HFFc6 (cell line): Measurements from ENCODE around the gene SBF1. TPM values are rescaled to one million over a fixed set of nuclear protein-coding genes. Genes with fewer than 3 reads are reported as not detected.
"Not testable (repeated sequence)": the region's sequence is repeated elsewhere in the genome, so short reads cannot be mapped to it uniquely, and the experiment has no call there.

Experiments
- DNase-seq: peaks from one replicate; pipeline ENCODE4 v3.0.0-alpha.2; 2018
- H3K27ac Mint-ChIP-seq: 2 replicates; pipeline ENCODE4 v1.8.0; 2020; ENCODE audit warnings: mild to moderate bottlenecking, mixed read lengths
- H3K27me3 Mint-ChIP-seq: 2 replicates; pipeline ENCODE4 v1.8.0; 2021; ENCODE audit warnings: mild to moderate bottlenecking, moderate library complexity, mixed read lengths; ENCODE audit not compliant: insufficient read depth
- H3K36me3 Mint-ChIP-seq: 2 replicates; pipeline ENCODE4 v1.8.0; 2021; ENCODE audit warnings: low read depth, mixed read lengths
- H3K4me1 Mint-ChIP-seq: 2 replicates; pipeline ENCODE4 v1.8.0; 2020; ENCODE audit warnings: low read depth, mixed read lengths
- H3K4me3 Mint-ChIP-seq: 2 replicates; pipeline ENCODE4 v1.8.0; 2020; ENCODE audit warnings: mild to moderate bottlenecking, moderate library complexity, mixed read lengths
- H3K9me3 Mint-ChIP-seq: 2 replicates; pipeline ENCODE4 v1.8.0; 2020; ENCODE audit warnings: mild to moderate bottlenecking, mixed read lengths
- total RNA-seq, 6 experiments: library from RNA; stranded (reverse); fragmentation: NEBNext Ultra II Directional; extraction: Animal tissue kit (Norgen Biotek cat#: 25700); gene quantifications; 2 replicates in 1 of 6; 3 replicates in 5 of 6; pipeline ENCODE4 v1.2.3, GENCODE V29; 2021
- TF ChIP-seq, protein P1 (sequence below): fragments of 200-600 bp; sonication (generic); IDR thresholded peaks from 2 replicates; pipeline ENCODE4 v1.5.0; 2021; ENCODE audit warnings: antibody characterized with exemption, mild to moderate bottlenecking

SBF1 gene
- total RNA-seq, 6 experiments from 2014 or later = 63.9 to 76.7 (median 71.2) TPM

DNA sequence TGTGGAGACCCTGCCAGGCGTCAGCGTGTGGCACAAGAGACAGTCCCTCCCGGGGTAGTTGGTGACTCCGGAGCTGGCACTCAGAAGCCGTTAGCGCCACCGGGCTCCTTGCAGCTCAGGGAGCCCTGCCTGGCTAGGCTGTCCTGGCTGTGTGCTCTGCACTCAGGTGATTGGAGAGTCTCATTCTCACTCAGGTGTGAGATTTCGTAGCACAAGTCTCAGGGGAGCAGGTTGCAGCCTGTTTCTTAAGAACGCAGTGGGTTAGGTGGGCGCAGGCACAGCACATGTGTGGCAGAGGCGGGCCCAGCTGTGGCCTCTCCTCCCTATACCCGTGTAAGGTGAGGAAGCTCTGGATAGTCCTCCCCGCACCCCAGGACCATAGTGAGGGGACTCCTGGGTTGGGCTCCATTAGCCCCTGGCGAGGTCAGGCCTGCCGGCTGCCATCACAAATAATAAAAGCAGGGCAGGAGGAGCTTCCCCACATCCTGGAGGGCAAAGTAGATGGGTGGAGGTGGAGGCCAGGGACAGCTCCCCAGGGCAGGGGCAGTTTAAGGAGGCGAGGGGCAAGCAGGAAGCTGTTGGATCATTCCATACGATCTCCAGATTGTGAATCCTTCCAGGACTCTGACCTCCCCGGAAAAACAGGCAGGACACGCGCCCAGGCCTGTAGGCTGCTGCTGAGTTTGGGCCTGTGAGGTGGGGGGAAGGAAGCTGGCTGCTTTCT is 39.4 kb downstream of the SBF1 start:
- H3K4me3 Mint-ChIP-seq = no peak overlapping the region
- H3K9me3 Mint-ChIP-seq = no peaks in the 10 kb centered on the region
- no peaks in the 10 kb centered on the region; the same call in 1 of the 2 replicates for H3K36me3 Mint-ChIP-seq
- DNase-seq = no peak
- no peak overlapping the region for H3K27ac Mint-ChIP-seq
- no peaks in the 10 kb centered on the region for H3K4me1 Mint-ChIP-seq
- H3K27me3 Mint-ChIP-seq = peaks cover 3% of the 10 kb centered on the region; the same call in 1 of the 2 replicates
- TF ChIP-seq, protein P1, sequence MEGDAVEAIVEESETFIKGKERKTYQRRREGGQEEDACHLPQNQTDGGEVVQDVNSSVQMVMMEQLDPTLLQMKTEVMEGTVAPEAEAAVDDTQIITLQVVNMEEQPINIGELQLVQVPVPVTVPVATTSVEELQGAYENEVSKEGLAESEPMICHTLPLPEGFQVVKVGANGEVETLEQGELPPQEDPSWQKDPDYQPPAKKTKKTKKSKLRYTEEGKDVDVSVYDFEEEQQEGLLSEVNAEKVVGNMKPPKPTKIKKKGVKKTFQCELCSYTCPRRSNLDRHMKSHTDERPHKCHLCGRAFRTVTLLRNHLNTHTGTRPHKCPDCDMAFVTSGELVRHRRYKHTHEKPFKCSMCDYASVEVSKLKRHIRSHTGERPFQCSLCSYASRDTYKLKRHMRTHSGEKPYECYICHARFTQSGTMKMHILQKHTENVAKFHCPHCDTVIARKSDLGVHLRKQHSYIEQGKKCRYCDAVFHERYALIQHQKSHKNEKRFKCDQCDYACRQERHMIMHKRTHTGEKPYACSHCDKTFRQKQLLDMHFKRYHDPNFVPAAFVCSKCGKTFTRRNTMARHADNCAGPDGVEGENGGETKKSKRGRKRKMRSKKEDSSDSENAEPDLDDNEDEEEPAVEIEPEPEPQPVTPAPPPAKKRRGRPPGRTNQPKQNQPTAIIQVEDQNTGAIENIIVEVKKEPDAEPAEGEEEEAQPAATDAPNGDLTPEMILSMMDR = no peak

DNA sequence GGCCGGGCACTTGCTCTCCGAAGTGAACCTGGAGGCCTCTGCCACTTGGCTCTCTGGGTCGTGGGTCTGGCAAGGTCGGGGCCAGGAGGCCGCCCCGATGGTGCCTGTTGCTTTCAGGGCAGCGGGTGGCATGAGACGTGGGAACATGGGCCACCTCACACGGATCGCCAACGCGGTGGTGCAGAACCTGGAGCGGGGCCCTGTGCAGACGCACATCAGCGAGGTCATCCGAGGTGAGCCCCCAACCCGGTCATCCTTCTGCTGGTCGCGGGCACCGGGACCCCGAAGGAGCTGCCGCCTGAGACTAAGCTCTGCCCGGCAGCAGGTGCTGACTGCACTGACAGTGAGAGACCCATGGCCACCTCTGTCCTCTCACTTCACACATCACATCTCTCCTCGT is 40.0 kb downstream of the SBF1 start:
- H3K27ac Mint-ChIP-seq = no peak overlapping the region
- H3K27me3 Mint-ChIP-seq = peaks cover 3% of the 10 kb centered on the region; the same call in 1 of the 2 replicates
- no peak for DNase-seq
- H3K9me3 Mint-ChIP-seq = no peaks in the 10 kb centered on the region
- no peak overlapping the region for H3K4me3 Mint-ChIP-seq
- TF ChIP-seq, protein P1 = no peak
- no peaks in the 10 kb centered on the region for H3K4me1 Mint-ChIP-seq
- no peaks in the 10 kb centered on the region; the same call in 1 of the 2 replicates for H3K36me3 Mint-ChIP-seq

DNA sequence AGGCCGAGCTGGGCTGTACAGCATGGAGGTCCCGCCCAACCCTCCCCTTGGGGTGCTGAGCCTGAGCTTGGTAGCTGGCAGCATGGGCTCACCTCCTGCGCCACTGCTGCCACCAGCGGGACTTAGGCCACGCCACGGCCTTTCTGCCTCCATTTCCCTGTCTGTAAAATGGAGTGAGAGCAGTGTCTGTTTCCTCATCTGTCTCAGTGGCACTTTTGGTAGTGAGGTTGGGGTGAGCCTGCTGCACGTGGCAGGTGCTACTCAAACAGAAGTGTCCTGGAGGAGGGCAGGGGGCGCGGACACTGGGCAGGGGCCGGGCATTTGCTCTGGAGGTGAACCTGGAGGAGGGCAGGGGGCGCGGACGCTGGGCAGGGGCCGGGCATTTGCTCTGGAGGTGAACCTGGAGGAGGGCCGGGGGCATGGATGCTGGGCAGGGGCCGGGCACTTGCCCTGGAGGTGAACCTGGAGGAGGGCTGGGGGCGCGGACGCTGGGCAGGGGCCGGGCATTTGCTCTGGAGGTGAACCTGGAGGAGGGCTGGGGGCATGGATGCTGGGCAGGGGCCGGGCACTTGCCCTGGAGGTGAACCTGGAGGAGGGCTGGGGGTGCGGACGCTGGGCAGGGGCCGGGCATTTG is 41.8 kb downstream of the SBF1 start:
- not testable (repeated sequence) for DNase-seq, H3K27me3 Mint-ChIP-seq, H3K36me3 Mint-ChIP-seq, H3K27ac Mint-ChIP-seq, H3K4me3 Mint-ChIP-seq, H3K9me3 Mint-ChIP-seq, H3K4me1 Mint-ChIP-seq

DNA sequence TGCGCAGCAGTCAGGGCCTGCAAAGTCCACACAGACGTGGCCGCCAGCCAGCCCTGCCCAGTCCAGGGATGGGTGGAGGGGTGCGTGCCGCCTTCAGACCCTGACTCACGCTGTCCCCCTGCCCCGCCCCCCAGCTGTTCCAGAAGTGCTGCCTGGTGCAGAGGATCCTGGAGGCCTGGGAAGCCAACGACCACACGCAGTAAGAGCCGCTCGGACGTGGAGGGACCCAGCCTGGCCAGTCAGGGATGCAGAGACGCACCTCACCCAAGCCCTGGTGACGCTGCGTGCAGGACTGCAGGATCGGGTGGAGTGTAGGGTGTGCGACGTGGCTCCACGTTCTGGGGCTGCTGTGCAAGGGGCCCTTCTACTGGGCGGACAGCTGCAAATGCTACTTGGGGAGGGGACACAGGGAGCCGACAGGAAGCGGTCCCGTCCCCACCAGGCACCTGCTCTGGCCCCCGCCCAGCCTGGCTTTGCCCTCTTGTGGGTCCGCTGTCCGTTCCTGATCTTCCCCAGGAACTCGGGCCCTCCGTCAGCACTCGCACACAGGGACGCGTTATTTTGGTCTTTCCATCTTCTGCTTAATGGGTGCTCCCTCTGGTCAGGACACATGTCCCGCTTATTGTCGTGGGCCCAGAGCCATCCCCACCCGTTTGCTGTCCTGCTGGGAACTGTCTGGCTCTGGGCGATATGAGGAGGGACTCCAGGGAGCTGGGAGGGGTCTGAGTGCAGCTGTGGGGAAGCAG is 42.5 kb downstream of the SBF1 start:
- Mint-ChIP-seq H3K9me3 (no peaks in the 10 kb centered on the region), H3K4me3 (no peak overlapping the region), H3K27me3 (no peaks in the 10 kb centered on the region; the same call in 1 of the 2 replicates), H3K36me3 (peaks cover 5% of the 10 kb centered on the region; the same call in 1 of the 2 replicates), H3K27ac (no peak overlapping the region), H3K4me1 (no peaks in the 10 kb centered on the region)
- TF ChIP-seq, protein P1 = no peak
- DNase-seq = no peak

DNA sequence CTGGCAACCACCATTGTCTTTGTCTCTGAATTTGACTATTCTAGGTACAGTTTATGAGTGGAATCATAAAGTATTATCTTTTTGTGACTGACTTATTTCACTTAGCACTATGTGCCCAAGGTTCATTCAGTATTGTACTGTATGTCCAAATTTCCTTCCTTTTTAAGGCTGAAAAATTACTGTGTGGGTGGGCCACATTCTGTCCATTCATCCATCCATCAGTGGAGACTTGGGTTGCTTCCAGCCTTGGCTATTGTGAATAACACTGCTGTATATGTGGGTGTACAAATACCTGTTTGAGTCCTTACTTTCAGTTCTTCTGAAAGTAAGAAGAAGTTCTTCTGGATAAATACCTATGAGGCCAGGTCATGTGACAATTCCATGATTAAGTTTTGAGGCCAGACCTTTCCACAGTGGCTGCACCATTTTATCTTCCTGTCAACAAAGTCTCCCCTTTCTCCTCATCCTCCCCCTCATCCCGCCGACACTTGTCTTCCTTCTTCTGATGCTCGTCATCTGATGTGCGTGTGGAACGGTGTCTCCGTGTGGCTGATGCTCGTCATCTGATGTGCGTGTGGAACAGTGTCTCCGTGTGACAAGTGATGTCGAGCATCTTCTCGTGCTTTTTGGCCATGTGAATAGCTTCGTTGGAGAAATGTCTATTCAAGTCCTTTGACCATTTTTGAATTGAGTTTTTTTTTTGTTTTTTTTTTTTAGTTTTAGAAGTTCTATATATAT is 49.5 kb downstream of the SBF1 start:
- no peaks in the 10 kb centered on the region for H3K4me1 Mint-ChIP-seq
- no peaks in the 10 kb centered on the region for H3K9me3 Mint-ChIP-seq
- peaks cover 20% of the 10 kb centered on the region for H3K36me3 Mint-ChIP-seq
- H3K27me3 Mint-ChIP-seq = no peaks in the 10 kb centered on the region; the same call in 1 of the 2 replicates
- H3K27ac Mint-ChIP-seq = no peak overlapping the region
- H3K4me3 Mint-ChIP-seq = no peak overlapping the region
- TF ChIP-seq, protein P1 = no peak
- no peak for DNase-seq
